ENCODE data around the gene KMT5C.

The KMT5C gene

GRCh38 chr19:55345818-55346724, 6.4 kb downstream of the KMT5C start:
- in situ Hi-C loops (cut with MboI; ENCODE audit: low sequenced_read_pairs), result no loop called here

GRCh38 chr19:55346725-55347441, 7.2 kb downstream of the KMT5C start:
- in situ Hi-C loops (cut with MboI; ENCODE audit: low sequenced_read_pairs), result no loop called here

- in situ Hi-C loops (cut with MboI; ENCODE audit: low sequenced_read_pairs), result no loop called here
Observed at GRCh38 chr19:55347442-55348009, 7.8 kb downstream of the KMT5C start.

GRCh38 chr19:55348317-55349034, 8.8 kb downstream of the KMT5C start:
- in situ Hi-C loops (cut with MboI; ENCODE audit: low sequenced_read_pairs), result no loop called here

GRCh38 chr19:55350620-55351315, 11.1 kb downstream of the KMT5C start:
- in situ Hi-C loops (cut with MboI; ENCODE audit: low sequenced_read_pairs), result no loop called here

- in situ Hi-C loops (cut with MboI; ENCODE audit: low sequenced_read_pairs), result no loop called here
Observed at GRCh38 chr19:55352040-55352439, 12.4 kb downstream of the KMT5C start.

GRCh38 chr19:55352549-55353145, 13.0 kb downstream of the KMT5C start:
- in situ Hi-C loops (cut with MboI; ENCODE audit: low sequenced_read_pairs), result no loop called here

GRCh38 chr19:55353356-55353802, 13.7 kb downstream of the KMT5C start:
- in situ Hi-C loops (cut with MboI; ENCODE audit: low sequenced_read_pairs), result no loop called here

GRCh38 chr19:55353803-55354697, 14.4 kb downstream of the KMT5C start:
- in situ Hi-C loops (cut with MboI; ENCODE audit: low sequenced_read_pairs), result no loop called here

GRCh38 chr19:55354698-55355212, 15.1 kb downstream of the KMT5C start, which contains the start of gene COX6B2:
TSS of gene COX6B2 (minus strand) at chr19:55354719. CDS start at chr19:55354521, 198 bp downstream.
- in situ Hi-C loops (cut with MboI; ENCODE audit: low sequenced_read_pairs), result no loop called here

GRCh38 chr19:55355213-55355821, 15.6 kb downstream of the KMT5C start:
- in situ Hi-C loops (cut with MboI; ENCODE audit: low sequenced_read_pairs), result no loop called here

GRCh38 chr19:55358493-55358892, 18.8 kb downstream of the KMT5C start:
- in situ Hi-C loops (cut with MboI; ENCODE audit: low sequenced_read_pairs), result no loop called here

GRCh38 chr19:55358943-55359908, 19.6 kb downstream of the KMT5C start:
- in situ Hi-C loops (cut with MboI; ENCODE audit: low sequenced_read_pairs), result no loop called here

GRCh38 chr19:55360902-55361301, 21.2 kb downstream of the KMT5C start:
- in situ Hi-C loops (cut with MboI; ENCODE audit: low sequenced_read_pairs), result no loop called here

- in situ Hi-C loops (cut with MboI; ENCODE audit: low sequenced_read_pairs), result no loop called here
Observed at GRCh38 chr19:55362174-55362989, 22.7 kb downstream of the KMT5C start.

All from HL-60/S4 (cell line).